Vagina (tissue), 2 donors: ENCODE results near the gene CORO2B. TPM values are rescaled to one million over a fixed set of nuclear protein-coding genes. Genes with fewer than 3 reads are reported as not detected.
A peak's percentile ranks its signal among the peaks of the same experiment; 100 is the strongest.

Experiments used
- DNase-seq, 2 donors: peaks; one replicate each; pipeline ENCODE4 v3.0.0-alpha.2; 2017; ENCODE audit errors: extremely low spot score in 2 of 2
- H3K27ac ChIP-seq: fragments of 200-600 bp; sonication (generic); one replicate; pipeline ENCODE4 v1.5.1; 2019
- H3K27me3 ChIP-seq: fragments of 200-600 bp; sonication (generic); one replicate; pipeline ENCODE4 v1.5.1; 2019
- H3K36me3 ChIP-seq, 2 donors: fragments of 200-600 bp; sonication (generic); one replicate each; pipeline ENCODE4 v1.5.1; 2017 to 2019
- H3K4me1 ChIP-seq: fragments of 200-600 bp; sonication (generic); one replicate; pipeline ENCODE4 v1.5.1; 2019
- H3K4me3 ChIP-seq, 2 donors: fragments of 200-600 bp; sonication (generic); 1 replicate in 1 of 2; 2 replicates in 1 of 2; pipeline ENCODE4 v1.5.1; 2016 to 2019
- H3K9me3 ChIP-seq: fragments of 200-600 bp; sonication (generic); one replicate; pipeline ENCODE4 v1.5.1; 2019
- CTCF ChIP-seq, 3 experiments: fragments of 450-650 bp in 2 of 3; fragments of 200-600 bp in 1 of 3; sonication (generic) in 1 of 3; IDR thresholded peaks; one replicate each; pipeline ENCODE4 v1.5.1; 2017 to 2019; ENCODE audit warnings: antibody characterized with exemption in 3 of 3, mild to moderate bottlenecking in 2 of 3, moderate library complexity in 2 of 3
- POLR2A ChIP-seq, 2 donors: fragments of 450-650 bp; IDR thresholded peaks; one replicate each; pipeline ENCODE4 v1.6.1; 2017; ENCODE audit warnings: antibody characterized with exemption in 2 of 2, mild to moderate bottlenecking in 2 of 2, moderate library complexity in 2 of 2
- POLR2AphosphoS5 ChIP-seq, 2 donors: sonication (generic); formaldehyde crosslinking; IDR thresholded peaks; one replicate each; pipeline ENCODE4 v1.9.0; 2017; ENCODE audit warnings: antibody characterized with exemption in 2 of 2, mild to moderate bottlenecking in 2 of 2, low read depth in 1 of 2; ENCODE audit not compliant: insufficient read depth in 1 of 2
- intact Hi-C: fragments of 100-400 bp; cut with DNase I; formaldehyde crosslinking; loops from one replicate; pipeline ENCODE4 v1.15.1; 2023
- total RNA-seq: library from RNA; depleted of rRNA; stranded (reverse); fragments of >200 nt; gene quantifications from one replicate; pipeline ENCODE4 v1.2.3, GENCODE V29; 2016

Gene CORO2B
- total RNA-seq, 1 donor from 2014 or later: 4.7 TPM

- Histone ChIP-seq H3K4me1 (peaks cover 18% of the 10 kb centered on the region), H3K27ac (peak overlapping the region; percentile 33), H3K36me3 (no peaks in the 10 kb centered on the region), H3K9me3 (no peaks in the 10 kb centered on the region), H3K4me3 (no peak overlapping the region), H3K27me3 (no peaks in the 10 kb centered on the region)
- no peak for DNase-seq
- intact Hi-C loops: loop anchor here (5.0 kb wide), 1 partner anchor 147 kb away; no protein-coding TSS in a partner anchor
- peak; percentile 8 to 48 (median 47) for TF ChIP-seq CTCF (IDR thresholded peaks at IDR 0.05)
- TF ChIP-seq POLR2A (IDR thresholded peaks at IDR 0.05): no peak
- no peak for TF ChIP-seq POLR2AphosphoS5 (IDR thresholded peaks at IDR 0.05; ENCODE audit: insufficient read depth in 1 of 2, low read depth in 1 of 2)
Measured at GRCh38 chr15:68730471-68730919, 151.7 kb downstream of the CORO2B start.

GRCh38 chr15:68730976-68731897 lies 152.4 kb downstream of the CORO2B start:
- no peak for DNase-seq
- Histone ChIP-seq H3K27ac (no peak overlapping the region), H3K36me3 (no peaks in the 10 kb centered on the region), H3K27me3 (no peaks in the 10 kb centered on the region), H3K9me3 (no peaks in the 10 kb centered on the region), H3K4me1 (peaks cover 10% of the 10 kb centered on the region), H3K4me3 (no peak overlapping the region)
- TF ChIP-seq POLR2AphosphoS5 (IDR thresholded peaks at IDR 0.05; ENCODE audit: insufficient read depth in 1 of 2, low read depth in 1 of 2) (no peak), CTCF (IDR thresholded peaks at IDR 0.05) (no peak), POLR2A (IDR thresholded peaks at IDR 0.05) (no peak)
- intact Hi-C loops: loop anchor here (5.0 kb wide), 1 partner anchor 146 kb away; no protein-coding TSS in a partner anchor

- intact Hi-C loops: loop anchor here (5.0 kb wide), 1 partner anchor 145 kb away; no protein-coding TSS in a partner anchor
- no peak for DNase-seq
- Histone ChIP-seq H3K9me3 (no peaks in the 10 kb centered on the region), H3K4me1 (peaks cover 10% of the 10 kb centered on the region), H3K4me3 (no peak overlapping the region), H3K27me3 (no peaks in the 10 kb centered on the region), H3K36me3 (no peaks in the 10 kb centered on the region), H3K27ac (no peak overlapping the region)
- TF ChIP-seq CTCF (IDR thresholded peaks at IDR 0.05) (no peak), POLR2AphosphoS5 (IDR thresholded peaks at IDR 0.05; ENCODE audit: insufficient read depth in 1 of 2, low read depth in 1 of 2) (no peak), POLR2A (IDR thresholded peaks at IDR 0.05) (no peak)
Measured at GRCh38 chr15:68732451-68732850, 153.7 kb downstream of the CORO2B start.

GRCh38 chr15:68733666-68734065 lies 154.9 kb downstream of the CORO2B start:
- TF ChIP-seq POLR2AphosphoS5 (IDR thresholded peaks at IDR 0.05; ENCODE audit: insufficient read depth in 1 of 2, low read depth in 1 of 2) (no peak), CTCF (IDR thresholded peaks at IDR 0.05) (no peak), POLR2A (IDR thresholded peaks at IDR 0.05) (no peak)
- Histone ChIP-seq H3K27ac (no peak overlapping the region), H3K36me3 (no peaks in the 10 kb centered on the region), H3K27me3 (no peaks in the 10 kb centered on the region), H3K4me1 (peaks cover 10% of the 10 kb centered on the region), H3K9me3 (no peaks in the 10 kb centered on the region), H3K4me3 (no peak overlapping the region)
- DNase-seq: no peak
- intact Hi-C loops: loop anchor here (5.0 kb wide), 1 partner anchor 144 kb away; no protein-coding TSS in a partner anchor
